HEK293 (cell line): Measurements from ENCODE around the gene ST7L.

Experiments used
- CTCF ChIA-PET: fragments of 350-600 bp; formaldehyde crosslinking; extraction: SDS; loops from one replicate; lab custom pipeline; 2021; ENCODE audit warnings: antibody characterized with exemption; lab: Yijun Ruan, JAX
- POLR2A ChIA-PET: fragments of 300-600 bp; formaldehyde crosslinking; extraction: SDS; loops from one replicate; lab custom pipeline; 2020; ENCODE audit warnings: antibody characterized with exemption, inconsistent platforms; lab: Yijun Ruan, JAX
- H3K27ac ChIP-seq: fragments of 200-500 bp; sonication (Bioruptor generic); 2 replicates; pipeline ENCODE4 v1.5.1; 2014; ENCODE audit warnings: low read depth, low read length, control low read depth, inconsistent platforms; ENCODE audit errors: extremely low read depth
- H3K36me3 ChIP-seq, 2 experiments: fragments of 200-500 bp in 1 of 2; sonication (Bioruptor generic) in 1 of 2; 1 replicate in 1 of 2; 2 replicates in 1 of 2; pipeline ENCODE4 v1.5.1; 2014 to 2017; ENCODE audit warnings: inconsistent platforms in 2 of 2, low read length in 2 of 2; ENCODE audit not compliant: control insufficient read depth in 2 of 2, insufficient read depth in 1 of 2
- H3K4me1 ChIP-seq: fragments of 200-500 bp; sonication (Bioruptor generic); 2 replicates; pipeline ENCODE4 v1.5.1; 2014; ENCODE audit warnings: mild to moderate bottlenecking, low read length, inconsistent platforms; ENCODE audit not compliant: control insufficient read depth, insufficient read depth
- H3K4me3 ChIP-seq: 2 replicates; pipeline ENCODE4 v1.5.1; 2011; ENCODE audit warnings: low read depth, mild to moderate bottlenecking, control low read depth, low read length, moderate library complexity
- H3K9me3 ChIP-seq: fragments of 200-500 bp; sonication (Bioruptor generic); 2 replicates; pipeline ENCODE4 v1.5.1; 2014; ENCODE audit warnings: low read depth, low read length, inconsistent platforms; ENCODE audit not compliant: control insufficient read depth, insufficient read depth
- EGR2 ChIP-seq: fragments of 450-650 bp; formaldehyde crosslinking; IDR thresholded peaks from 2 replicates; pipeline ENCODE4 v1.5.1; 2016; ENCODE audit warnings: low read depth, missing biosample characterization, missing genetic modification characterization
- GLIS1 ChIP-seq: fragments of 450-650 bp; formaldehyde crosslinking; IDR thresholded peaks from 2 replicates; pipeline ENCODE4 v1.5.1; 2016; ENCODE audit warnings: missing biosample characterization, missing genetic modification characterization
- GLIS2 ChIP-seq: fragments of 450-650 bp; formaldehyde crosslinking; IDR thresholded peaks from 2 replicates; pipeline ENCODE4 v1.5.1; 2016; ENCODE audit warnings: missing biosample characterization, missing genetic modification characterization
- OSR2 ChIP-seq: fragments of 450-650 bp; formaldehyde crosslinking; IDR thresholded peaks from 2 replicates; pipeline ENCODE4 v1.5.1; 2016; ENCODE audit warnings: missing biosample characterization, missing genetic modification characterization
- SCRT1 ChIP-seq: fragments of 450-650 bp; formaldehyde crosslinking; IDR thresholded peaks from 2 replicates; pipeline ENCODE4 v1.5.1; 2016; ENCODE audit warnings: missing biosample characterization, missing genetic modification characterization, borderline replicate concordance
- WT1 ChIP-seq: fragments of 450-650 bp; formaldehyde crosslinking; IDR thresholded peaks from 2 replicates; pipeline ENCODE4 v1.5.1; 2016; ENCODE audit warnings: missing biosample characterization, missing genetic modification characterization
- ZEB2 ChIP-seq: fragments of 450-650 bp; formaldehyde crosslinking; IDR thresholded peaks from 2 replicates; pipeline ENCODE4 v1.5.1; 2016; ENCODE audit warnings: missing biosample characterization, missing genetic modification characterization
- ZFP3 ChIP-seq: fragments of 450-650 bp; formaldehyde crosslinking; IDR thresholded peaks from 2 replicates; pipeline ENCODE4 v1.5.1; 2016; ENCODE audit warnings: low read depth, missing biosample characterization, missing genetic modification characterization
- ZNF202 ChIP-seq: fragments of 450-650 bp; formaldehyde crosslinking; IDR thresholded peaks from 2 replicates; pipeline ENCODE4 v1.5.1; 2016; ENCODE audit warnings: missing biosample characterization, missing genetic modification characterization, borderline replicate concordance
- ZNF211 ChIP-seq: fragments of 450-650 bp; formaldehyde crosslinking; IDR thresholded peaks from 2 replicates; pipeline ENCODE4 v1.5.1; 2016; ENCODE audit warnings: low read depth, missing biosample characterization, missing genetic modification characterization
- ZNF221 ChIP-seq: fragments of 450-650 bp; formaldehyde crosslinking; IDR thresholded peaks from 2 replicates; pipeline ENCODE4 v1.5.1; 2017; ENCODE audit warnings: missing biosample characterization, missing genetic modification characterization, borderline replicate concordance
- ZNF292 ChIP-seq: fragments of 450-650 bp; formaldehyde crosslinking; IDR thresholded peaks from 2 replicates; pipeline ENCODE4 v1.5.1; 2016; ENCODE audit warnings: low read depth, missing biosample characterization, missing genetic modification characterization, borderline replicate concordance
- ZNF354C ChIP-seq: fragments of 450-650 bp; formaldehyde crosslinking; IDR thresholded peaks from 2 replicates; pipeline ENCODE4 v1.5.1; 2016; ENCODE audit warnings: missing biosample characterization, missing genetic modification characterization, low read depth, borderline replicate concordance
- ZNF37A ChIP-seq: fragments of 450-650 bp; IDR thresholded peaks from 2 replicates; pipeline ENCODE4 v1.5.1; 2018; ENCODE audit warnings: missing biosample characterization, missing genetic modification characterization
- ZNF404 ChIP-seq: fragments of 450-650 bp; formaldehyde crosslinking; IDR thresholded peaks from 2 replicates; pipeline ENCODE4 v1.5.1; 2017; ENCODE audit warnings: missing biosample characterization, missing genetic modification characterization
- ZNF548 ChIP-seq: fragments of 450-650 bp; formaldehyde crosslinking; IDR thresholded peaks from 2 replicates; pipeline ENCODE4 v1.5.1; 2016; ENCODE audit warnings: missing biosample characterization, missing genetic modification characterization
- ZNF558 ChIP-seq: fragments of 450-650 bp; formaldehyde crosslinking; IDR thresholded peaks from 2 replicates; pipeline ENCODE4 v1.5.1; 2016; ENCODE audit warnings: missing biosample characterization, missing genetic modification characterization
- ZNF560 ChIP-seq: fragments of 450-650 bp; formaldehyde crosslinking; IDR thresholded peaks from 2 replicates; pipeline ENCODE4 v1.5.1; 2017; ENCODE audit warnings: missing biosample characterization, missing genetic modification characterization, borderline replicate concordance
- ZNF776 ChIP-seq: fragments of 450-650 bp; formaldehyde crosslinking; IDR thresholded peaks from 2 replicates; pipeline ENCODE4 v1.5.0; 2017; ENCODE audit warnings: missing biosample characterization, missing genetic modification characterization, borderline replicate concordance
- TF ChIP-seq, protein P1 (sequence below): sonication (generic); formaldehyde crosslinking; IDR thresholded peaks from 2 replicates; pipeline ENCODE4 v1.8.1; 2022; ENCODE audit warnings: mild to moderate bottlenecking, moderate library complexity, missing genetic modification reagents
- TF ChIP-seq, protein P2 (sequence below): fragments of 450-650 bp; formaldehyde crosslinking; IDR thresholded peaks from 2 replicates; pipeline ENCODE4 v1.5.1; 2016; ENCODE audit warnings: missing biosample characterization, missing genetic modification characterization
- TF ChIP-seq, protein P3 (sequence below): fragments of 450-650 bp; formaldehyde crosslinking; IDR thresholded peaks from 2 replicates; pipeline ENCODE4 v1.5.1; 2016; ENCODE audit warnings: missing biosample characterization, missing genetic modification characterization, borderline replicate concordance
- TF ChIP-seq, protein P4 (sequence below): fragments of 450-650 bp; formaldehyde crosslinking; IDR thresholded peaks from 2 replicates; pipeline ENCODE4 v1.5.1; 2016; ENCODE audit warnings: missing biosample characterization, missing genetic modification characterization
- TF ChIP-seq, protein P5 (sequence below): fragments of 450-650 bp; formaldehyde crosslinking; IDR thresholded peaks from 2 replicates; pipeline ENCODE4; 2016; ENCODE audit warnings: missing biosample characterization, missing genetic modification characterization
- TF ChIP-seq, protein P6 (sequence below): fragments of 450-650 bp; formaldehyde crosslinking; IDR thresholded peaks from 2 replicates; pipeline ENCODE4 v1.5.1; 2016; ENCODE audit warnings: missing biosample characterization, missing genetic modification characterization, low read depth
- TF ChIP-seq, protein P7 (sequence below): fragments of 450-650 bp; formaldehyde crosslinking; IDR thresholded peaks from 2 replicates; pipeline ENCODE4 v1.5.1; 2017; ENCODE audit warnings: missing biosample characterization, missing genetic modification characterization

Gene ST7L

DNA sequence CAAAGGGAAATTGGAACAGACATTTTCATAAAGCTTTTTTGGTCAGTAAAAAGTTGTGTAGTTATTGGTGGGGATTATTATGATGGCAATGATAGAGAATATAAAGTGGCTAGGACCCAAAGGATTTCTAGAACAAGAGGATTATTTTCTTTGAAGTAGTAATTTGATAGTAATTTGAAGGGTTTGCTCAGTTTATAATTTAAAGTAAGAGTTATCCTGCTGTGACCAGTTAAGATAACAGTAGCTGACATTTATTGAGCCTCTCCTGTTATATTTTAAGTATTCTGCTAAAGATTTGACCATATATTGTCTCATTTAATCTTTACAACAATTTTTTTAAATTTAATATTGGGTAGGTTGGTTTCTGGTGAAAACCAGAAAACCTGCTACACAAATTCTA, 15.4 kb upstream of the ST7L start:
- H3K4me3 ChIP-seq, result no peak overlapping the region
- H3K27ac ChIP-seq, result no peak overlapping the region
- ChIA-PET CTCF (interaction anchor here (0.6 to 1.4 kb wide), 3 partner anchors 20 to 70 kb away, joined by 3 to 5 read pairs (median 3); no protein-coding TSS in a partner anchor), POLR2A (no interaction called here)
- H3K4me1 ChIP-seq, result peaks cover 34% of the 10 kb centered on the region
- H3K9me3 ChIP-seq, result no peaks in the 10 kb centered on the region
- H3K36me3 ChIP-seq, result peaks cover 0 to 8% of the 10 kb centered on the region in 2 experiments; a peak in 2 of 3 replicates
- no peak for TF ChIP-seq ZNF354C (tag by site-specific recombination)
- TF ChIP-seq, protein P1, sequence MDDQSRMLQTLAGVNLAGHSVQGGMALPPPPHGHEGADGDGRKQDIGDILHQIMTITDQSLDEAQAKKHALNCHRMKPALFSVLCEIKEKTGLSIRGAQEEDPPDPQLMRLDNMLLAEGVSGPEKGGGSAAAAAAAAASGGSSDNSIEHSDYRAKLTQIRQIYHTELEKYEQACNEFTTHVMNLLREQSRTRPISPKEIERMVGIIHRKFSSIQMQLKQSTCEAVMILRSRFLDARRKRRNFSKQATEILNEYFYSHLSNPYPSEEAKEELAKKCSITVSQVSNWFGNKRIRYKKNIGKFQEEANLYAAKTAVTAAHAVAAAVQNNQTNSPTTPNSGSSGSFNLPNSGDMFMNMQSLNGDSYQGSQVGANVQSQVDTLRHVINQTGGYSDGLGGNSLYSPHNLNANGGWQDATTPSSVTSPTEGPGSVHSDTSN (CRISPR knock-in tag), result no peak
- TF ChIP-seq ZEB2, result no peak
- TF ChIP-seq EGR2 (tag by site-specific recombination), result no peak
- TF ChIP-seq, protein P2, sequence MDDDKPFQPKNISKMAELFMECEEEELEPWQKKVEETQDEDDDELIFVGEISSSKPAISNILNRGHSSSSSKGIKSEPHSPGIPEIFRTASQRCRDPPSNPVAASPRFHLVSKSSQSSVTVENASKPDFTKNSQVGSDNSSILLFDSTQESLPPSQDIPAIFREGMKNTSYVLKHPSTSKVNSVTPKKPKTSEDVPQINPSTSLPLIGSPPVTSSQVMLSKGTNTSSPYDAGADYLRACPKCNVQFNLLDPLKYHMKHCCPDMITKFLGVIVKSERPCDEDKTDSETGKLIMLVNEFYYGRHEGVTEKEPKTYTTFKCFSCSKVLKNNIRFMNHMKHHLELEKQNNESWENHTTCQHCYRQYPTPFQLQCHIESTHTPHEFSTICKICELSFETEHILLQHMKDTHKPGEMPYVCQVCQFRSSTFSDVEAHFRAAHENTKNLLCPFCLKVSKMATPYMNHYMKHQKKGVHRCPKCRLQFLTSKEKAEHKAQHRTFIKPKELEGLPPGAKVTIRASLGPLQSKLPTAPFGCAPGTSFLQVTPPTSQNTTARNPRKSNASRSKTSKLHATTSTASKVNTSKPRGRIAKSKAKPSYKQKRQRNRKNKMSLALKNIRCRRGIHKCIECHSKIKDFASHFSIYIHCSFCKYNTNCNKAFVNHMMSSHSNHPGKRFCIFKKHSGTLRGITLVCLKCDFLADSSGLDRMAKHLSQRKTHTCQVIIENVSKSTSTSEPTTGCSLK (tag by site-specific recombination), result no peak
- TF ChIP-seq GLIS2 (tag by site-specific recombination), result no peak
- TF ChIP-seq, protein P3, sequence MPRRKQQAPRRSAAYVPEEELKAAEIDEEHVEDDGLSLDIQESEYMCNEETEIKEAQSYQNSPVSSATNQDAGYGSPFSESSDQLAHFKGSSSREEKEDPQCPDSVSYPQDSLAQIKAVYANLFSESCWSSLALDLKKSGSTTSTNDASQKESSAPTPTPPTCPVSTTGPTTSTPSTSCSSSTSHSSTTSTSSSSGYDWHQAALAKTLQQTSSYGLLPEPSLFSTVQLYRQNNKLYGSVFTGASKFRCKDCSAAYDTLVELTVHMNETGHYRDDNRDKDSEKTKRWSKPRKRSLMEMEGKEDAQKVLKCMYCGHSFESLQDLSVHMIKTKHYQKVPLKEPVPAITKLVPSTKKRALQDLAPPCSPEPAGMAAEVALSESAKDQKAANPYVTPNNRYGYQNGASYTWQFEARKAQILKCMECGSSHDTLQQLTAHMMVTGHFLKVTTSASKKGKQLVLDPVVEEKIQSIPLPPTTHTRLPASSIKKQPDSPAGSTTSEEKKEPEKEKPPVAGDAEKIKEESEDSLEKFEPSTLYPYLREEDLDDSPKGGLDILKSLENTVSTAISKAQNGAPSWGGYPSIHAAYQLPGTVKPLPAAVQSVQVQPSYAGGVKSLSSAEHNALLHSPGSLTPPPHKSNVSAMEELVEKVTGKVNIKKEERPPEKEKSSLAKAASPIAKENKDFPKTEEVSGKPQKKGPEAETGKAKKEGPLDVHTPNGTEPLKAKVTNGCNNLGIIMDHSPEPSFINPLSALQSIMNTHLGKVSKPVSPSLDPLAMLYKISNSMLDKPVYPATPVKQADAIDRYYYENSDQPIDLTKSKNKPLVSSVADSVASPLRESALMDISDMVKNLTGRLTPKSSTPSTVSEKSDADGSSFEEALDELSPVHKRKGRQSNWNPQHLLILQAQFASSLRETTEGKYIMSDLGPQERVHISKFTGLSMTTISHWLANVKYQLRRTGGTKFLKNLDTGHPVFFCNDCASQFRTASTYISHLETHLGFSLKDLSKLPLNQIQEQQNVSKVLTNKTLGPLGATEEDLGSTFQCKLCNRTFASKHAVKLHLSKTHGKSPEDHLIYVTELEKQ (tag by site-specific recombination), result no peak
- no peak for TF ChIP-seq ZNF560 (tag by site-specific recombination)
- TF ChIP-seq, protein P4, sequence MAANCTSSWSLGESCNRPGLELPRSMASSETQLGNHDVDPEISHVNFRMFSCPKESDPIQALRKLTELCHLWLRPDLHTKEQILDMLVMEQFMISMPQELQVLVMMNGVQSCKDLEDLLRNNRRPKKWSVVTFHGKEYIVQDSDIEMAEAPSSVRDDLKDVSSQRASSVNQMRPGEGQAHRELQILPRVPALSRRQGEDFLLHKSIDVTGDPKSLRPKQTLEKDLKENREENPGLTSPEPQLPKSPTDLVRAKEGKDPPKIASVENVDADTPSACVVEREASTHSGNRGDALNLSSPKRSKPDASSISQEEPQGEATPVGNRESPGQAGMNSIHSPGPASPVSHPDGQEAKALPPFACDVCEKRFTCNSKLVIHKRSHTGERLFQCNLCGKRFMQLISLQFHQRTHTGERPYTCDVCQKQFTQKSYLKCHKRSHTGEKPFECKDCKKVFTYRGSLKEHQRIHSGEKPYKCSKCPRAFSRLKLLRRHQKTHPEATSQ (tag by site-specific recombination), result no peak
- no peak for TF ChIP-seq ZNF211 (tag by site-specific recombination)
- TF ChIP-seq SCRT1 (tag by site-specific recombination), result no peak
- TF ChIP-seq ZFP3 (tag by site-specific recombination), result no peak
- TF ChIP-seq ZNF548 (tag by site-specific recombination), result no peak
- TF ChIP-seq ZNF202 (tag by site-specific recombination), result no peak
- TF ChIP-seq, protein P5, sequence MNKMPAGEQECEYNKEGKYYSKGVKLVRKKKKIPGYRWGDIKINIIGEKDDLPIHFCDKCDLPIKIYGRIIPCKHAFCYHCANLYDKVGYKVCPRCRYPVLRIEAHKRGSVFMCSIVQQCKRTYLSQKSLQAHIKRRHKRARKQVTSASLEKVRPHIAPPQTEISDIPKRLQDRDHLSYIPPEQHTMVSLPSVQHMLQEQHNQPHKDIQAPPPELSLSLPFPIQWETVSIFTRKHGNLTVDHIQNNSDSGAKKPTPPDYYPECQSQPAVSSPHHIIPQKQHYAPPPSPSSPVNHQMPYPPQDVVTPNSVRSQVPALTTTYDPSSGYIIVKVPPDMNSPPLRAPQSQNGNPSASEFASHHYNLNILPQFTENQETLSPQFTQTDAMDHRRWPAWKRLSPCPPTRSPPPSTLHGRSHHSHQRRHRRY (tag by site-specific recombination), result no peak
- no peak for TF ChIP-seq ZNF776 (tag by site-specific recombination)
- no peak for TF ChIP-seq ZNF558
- TF ChIP-seq ZNF37A (tag by site-specific recombination), result no peak
- no peak for TF ChIP-seq ZNF404 (tag by site-specific recombination)
- no peak for TF ChIP-seq ZNF221 (tag by site-specific recombination)
- TF ChIP-seq, protein P6, sequence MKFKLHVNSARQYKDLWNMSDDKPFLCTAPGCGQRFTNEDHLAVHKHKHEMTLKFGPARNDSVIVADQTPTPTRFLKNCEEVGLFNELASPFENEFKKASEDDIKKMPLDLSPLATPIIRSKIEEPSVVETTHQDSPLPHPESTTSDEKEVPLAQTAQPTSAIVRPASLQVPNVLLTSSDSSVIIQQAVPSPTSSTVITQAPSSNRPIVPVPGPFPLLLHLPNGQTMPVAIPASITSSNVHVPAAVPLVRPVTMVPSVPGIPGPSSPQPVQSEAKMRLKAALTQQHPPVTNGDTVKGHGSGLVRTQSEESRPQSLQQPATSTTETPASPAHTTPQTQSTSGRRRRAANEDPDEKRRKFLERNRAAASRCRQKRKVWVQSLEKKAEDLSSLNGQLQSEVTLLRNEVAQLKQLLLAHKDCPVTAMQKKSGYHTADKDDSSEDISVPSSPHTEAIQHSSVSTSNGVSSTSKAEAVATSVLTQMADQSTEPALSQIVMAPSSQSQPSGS (tag by site-specific recombination), result no peak
- peak; percentile 43; the same call in 1 of the 2 replicates for TF ChIP-seq WT1 (tag by site-specific recombination)
- TF ChIP-seq OSR2 (tag by site-specific recombination), result peak; percentile 61; the same call in 1 of the 2 replicates
- no peak for TF ChIP-seq GLIS1 (tag by site-specific recombination)
- TF ChIP-seq, protein P7, sequence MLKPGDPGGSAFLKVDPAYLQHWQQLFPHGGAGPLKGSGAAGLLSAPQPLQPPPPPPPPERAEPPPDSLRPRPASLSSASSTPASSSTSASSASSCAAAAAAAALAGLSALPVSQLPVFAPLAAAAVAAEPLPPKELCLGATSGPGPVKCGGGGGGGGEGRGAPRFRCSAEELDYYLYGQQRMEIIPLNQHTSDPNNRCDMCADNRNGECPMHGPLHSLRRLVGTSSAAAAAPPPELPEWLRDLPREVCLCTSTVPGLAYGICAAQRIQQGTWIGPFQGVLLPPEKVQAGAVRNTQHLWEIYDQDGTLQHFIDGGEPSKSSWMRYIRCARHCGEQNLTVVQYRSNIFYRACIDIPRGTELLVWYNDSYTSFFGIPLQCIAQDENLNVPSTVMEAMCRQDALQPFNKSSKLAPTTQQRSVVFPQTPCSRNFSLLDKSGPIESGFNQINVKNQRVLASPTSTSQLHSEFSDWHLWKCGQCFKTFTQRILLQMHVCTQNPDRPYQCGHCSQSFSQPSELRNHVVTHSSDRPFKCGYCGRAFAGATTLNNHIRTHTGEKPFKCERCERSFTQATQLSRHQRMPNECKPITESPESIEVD, result peak; percentile 82
- TF ChIP-seq ZNF292 (tag by site-specific recombination), result no peak
